SU-DHL-6 (cell line): ENCODE data around the gene KASH5.

Source experiments
- EZH2phosphoT487 ChIP-seq: fragments of 200-600 bp; sonication (generic), shearing (Covaris generic); conservative IDR thresholded peaks from 2 replicates; pipeline ENCODE4 v1.6.1; 2018; ENCODE audit warnings: mild to moderate bottlenecking, antibody characterized with exemption, low read length, moderate library complexity, mixed read lengths
- TF ChIP-seq, protein P1 (sequence below): fragments of 200-600 bp; sonication (generic); IDR thresholded peaks from one replicate; pipeline ENCODE4 v1.5.1; 2017; ENCODE audit warnings: antibody characterized with exemption, mild to moderate bottlenecking, low read length, moderate library complexity; ENCODE audit not compliant: insufficient read depth, poor library complexity, severe bottlenecking

DNA sequence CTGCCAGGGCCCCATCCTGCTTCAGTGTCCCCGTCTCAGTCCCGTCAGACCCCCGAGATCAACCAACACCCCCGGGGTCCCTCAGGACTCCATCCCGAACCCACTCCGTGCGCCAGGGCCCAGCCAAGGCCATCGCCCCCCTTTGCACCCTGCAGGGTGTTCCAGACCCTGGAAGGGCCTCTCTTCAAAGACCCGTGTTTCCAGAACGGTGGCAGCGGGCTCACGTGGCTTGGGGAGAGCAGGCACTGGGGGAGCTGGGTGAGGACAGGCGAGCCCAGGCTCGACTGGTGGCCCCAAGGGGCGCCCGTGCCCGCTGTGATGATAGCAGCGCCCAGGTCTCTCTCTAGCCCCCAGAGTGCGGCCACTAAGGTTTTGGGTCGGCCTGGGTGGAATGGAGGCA lies 1.4 kb downstream of the KASH5 start:
- TF ChIP-seq, protein P1, sequence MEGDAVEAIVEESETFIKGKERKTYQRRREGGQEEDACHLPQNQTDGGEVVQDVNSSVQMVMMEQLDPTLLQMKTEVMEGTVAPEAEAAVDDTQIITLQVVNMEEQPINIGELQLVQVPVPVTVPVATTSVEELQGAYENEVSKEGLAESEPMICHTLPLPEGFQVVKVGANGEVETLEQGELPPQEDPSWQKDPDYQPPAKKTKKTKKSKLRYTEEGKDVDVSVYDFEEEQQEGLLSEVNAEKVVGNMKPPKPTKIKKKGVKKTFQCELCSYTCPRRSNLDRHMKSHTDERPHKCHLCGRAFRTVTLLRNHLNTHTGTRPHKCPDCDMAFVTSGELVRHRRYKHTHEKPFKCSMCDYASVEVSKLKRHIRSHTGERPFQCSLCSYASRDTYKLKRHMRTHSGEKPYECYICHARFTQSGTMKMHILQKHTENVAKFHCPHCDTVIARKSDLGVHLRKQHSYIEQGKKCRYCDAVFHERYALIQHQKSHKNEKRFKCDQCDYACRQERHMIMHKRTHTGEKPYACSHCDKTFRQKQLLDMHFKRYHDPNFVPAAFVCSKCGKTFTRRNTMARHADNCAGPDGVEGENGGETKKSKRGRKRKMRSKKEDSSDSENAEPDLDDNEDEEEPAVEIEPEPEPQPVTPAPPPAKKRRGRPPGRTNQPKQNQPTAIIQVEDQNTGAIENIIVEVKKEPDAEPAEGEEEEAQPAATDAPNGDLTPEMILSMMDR: no peak
- TF ChIP-seq EZH2phosphoT487: no peak
